Suppressor macrophage treated with lipopolysaccharide for 4 hours (primary cell): ENCODE measurements around the gene PIGU.
A peak's percentile ranks its signal among the peaks of the same experiment; 100 is the strongest.

Experiments used
- DNase-seq: peaks from one replicate; pipeline ENCODE4 v3.0.0-alpha.2; 2020

Gene PIGU

DNA sequence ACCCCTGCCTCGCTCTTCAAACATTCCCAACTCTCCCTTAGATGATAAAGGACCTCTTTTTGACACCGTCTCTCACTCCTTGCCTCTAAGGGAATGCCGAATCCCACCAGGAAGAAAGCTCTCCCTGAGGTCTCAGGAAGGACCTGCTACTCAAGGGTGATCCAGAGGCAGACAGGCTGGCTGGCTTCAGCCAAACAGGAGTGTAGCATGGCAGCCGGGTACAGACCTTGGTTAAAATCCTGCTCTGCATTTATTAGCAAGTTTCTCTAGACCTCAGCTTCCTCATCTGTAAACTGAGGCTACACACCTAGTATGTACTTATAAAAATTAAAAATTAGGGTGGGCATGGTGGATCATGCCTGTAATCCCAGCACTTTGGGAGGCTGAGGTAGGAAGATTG lies 101.1 kb downstream of the PIGU start:
- DNase-seq: no peak

DNA sequence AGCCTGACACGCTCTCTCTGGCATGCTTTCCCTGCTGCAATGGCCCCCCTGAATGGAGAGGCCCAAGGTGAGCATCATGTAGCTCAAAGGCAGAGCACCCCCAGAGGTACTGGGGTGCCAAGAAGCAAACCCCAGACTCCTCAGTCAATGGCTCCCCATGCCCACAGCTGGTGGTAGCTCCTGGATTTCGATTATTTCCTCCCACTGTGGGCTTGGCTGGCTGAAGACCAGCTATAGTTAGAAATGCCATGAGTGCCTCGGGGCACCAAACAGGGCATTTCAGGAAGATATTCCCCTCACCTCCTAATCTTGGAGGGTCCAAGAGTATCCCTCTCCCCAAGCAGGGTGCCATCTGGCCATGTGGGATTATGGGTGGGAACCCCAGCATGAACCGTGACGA lies 101.6 kb downstream of the PIGU start:
- no peak for DNase-seq

DNA sequence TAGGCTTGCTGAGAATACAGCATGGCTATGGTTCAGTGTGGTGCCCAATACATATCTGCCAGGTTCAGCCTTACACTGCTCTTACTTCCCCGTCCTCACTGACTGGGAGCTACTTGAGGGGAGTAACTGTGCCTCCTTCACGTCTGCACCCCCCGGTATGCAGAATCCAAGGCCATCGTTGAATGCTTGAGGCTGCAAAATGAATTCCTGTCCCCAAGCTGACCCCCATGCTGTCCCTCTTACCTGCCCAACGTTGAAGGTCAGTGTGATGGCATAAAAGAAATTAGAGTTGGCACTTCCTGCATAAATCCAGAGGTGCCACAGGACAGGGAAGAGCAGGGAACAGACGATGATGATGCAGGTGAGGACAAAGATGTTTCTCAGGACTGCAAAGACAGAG lies 102.0 kb downstream of the PIGU start:
- DNase-seq: no peak

DNA sequence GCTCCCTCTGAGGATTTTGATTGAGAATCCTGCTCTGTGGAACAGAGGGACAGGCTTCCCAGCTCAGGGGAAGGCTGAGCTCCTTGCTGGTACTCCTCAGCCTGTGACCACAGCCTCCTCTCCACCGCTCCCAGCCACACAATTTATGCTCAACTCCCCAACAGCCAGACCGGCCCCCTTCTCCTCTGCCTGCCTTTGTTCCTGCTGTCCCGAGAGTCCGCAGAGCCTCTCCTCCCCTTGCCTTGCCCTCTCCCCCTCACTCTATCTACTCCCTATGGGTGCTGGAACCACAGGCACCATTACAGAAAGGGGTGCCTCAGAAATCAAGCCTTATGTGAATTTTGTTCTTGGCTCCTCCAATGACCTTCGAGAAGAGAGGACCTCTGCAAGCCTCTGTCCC lies 102.5 kb downstream of the PIGU start:
- no peak for DNase-seq

DNA sequence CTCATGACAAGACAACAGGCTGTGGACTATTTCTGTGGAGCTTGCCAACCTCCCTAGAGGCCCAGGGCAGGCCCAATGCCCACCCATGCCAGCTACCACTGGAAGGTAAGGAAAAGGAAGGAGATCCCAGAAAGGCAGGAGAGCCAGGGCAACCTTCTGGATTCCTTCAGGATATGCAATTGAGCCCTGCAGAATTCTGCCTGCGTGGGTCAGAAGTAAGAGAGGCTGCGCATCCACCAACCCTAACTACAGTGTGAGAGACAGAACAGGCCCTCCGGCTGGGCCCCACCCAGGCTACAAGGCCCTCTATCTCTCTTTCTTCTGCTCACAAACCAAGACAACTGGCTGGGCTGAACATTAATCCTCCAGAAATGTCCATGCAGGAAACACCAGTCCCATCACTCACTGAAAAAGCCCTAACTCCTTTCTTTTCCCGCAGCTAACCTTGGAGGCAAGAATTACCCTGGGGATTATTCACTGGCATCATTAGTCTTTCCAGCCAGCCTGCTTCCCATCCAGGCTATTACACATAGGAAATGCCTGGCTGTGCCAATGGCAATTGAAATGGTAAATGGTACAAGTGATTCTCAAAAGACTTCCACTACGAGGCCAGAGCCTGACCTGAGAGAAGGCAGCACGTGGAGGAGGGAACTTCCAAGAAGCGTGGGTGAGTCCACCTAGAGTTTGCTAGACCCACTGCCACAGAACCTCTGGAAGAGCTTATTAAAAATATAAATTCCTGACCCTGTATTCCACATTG lies 103.2 kb downstream of the PIGU start:
- DNase-seq: no peak

DNA sequence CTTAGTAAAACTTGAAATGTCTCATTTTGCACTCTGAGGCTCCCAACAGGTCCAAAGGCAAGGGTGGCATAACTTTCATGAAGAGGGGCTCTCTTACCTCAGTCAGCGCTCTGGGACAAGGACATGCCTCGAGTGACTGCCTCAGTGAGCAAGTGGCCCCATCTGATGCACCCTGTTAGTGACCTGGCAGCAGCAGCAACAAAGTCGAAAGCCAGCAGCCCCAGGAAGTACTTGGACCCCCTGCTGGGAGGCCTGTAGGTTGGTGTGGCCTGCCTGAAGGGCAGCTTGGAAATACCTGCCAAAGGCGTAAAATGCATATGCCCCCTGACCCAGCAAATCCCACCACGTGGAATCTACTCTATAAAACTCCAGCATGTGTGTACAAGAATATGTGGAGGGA lies 105.1 kb downstream of the PIGU start:
- DNase-seq: no peak

DNA sequence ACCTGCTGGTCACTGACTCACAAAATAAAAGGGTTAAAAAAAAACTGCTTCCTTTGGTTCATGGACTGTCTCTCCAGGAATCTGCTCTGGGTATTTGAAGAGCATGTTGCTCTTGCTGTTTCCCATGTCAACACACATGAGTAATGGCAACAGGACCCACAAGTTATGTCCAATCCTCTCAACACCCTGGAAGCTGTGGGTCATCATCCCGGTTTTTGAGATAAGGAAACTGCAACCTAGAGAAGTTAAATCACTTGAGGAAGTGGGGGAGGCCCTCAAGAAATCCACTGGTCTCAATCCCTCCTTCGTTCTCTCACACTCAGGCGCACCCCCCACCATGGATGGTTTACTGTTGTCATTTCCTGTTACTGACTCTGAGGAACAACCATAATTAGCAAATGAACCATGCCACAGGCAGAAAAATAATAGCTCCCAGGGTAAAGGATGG lies 106.0 kb downstream of the PIGU start:
- DNase-seq: peak; percentile 92

DNA sequence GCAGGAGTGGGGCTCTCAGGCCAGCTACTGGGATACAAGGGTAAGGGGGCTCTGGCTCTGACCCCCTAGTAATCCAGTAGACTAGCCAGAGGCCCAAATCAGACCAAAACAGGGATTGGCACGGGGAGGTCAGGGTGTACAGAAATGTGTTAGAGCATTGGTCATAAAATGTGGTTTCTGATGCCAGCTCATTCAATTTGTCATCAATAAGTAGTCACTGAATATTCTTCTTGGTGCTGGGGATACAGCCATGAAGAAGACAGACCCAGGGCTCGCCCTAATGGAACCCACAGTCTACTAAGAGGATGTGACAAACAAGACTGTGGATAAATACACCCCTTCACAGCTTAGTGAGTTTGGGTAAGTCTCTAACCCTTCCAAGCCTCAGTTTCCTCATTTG lies 107.3 kb downstream of the PIGU start:
- no peak for DNase-seq

DNA sequence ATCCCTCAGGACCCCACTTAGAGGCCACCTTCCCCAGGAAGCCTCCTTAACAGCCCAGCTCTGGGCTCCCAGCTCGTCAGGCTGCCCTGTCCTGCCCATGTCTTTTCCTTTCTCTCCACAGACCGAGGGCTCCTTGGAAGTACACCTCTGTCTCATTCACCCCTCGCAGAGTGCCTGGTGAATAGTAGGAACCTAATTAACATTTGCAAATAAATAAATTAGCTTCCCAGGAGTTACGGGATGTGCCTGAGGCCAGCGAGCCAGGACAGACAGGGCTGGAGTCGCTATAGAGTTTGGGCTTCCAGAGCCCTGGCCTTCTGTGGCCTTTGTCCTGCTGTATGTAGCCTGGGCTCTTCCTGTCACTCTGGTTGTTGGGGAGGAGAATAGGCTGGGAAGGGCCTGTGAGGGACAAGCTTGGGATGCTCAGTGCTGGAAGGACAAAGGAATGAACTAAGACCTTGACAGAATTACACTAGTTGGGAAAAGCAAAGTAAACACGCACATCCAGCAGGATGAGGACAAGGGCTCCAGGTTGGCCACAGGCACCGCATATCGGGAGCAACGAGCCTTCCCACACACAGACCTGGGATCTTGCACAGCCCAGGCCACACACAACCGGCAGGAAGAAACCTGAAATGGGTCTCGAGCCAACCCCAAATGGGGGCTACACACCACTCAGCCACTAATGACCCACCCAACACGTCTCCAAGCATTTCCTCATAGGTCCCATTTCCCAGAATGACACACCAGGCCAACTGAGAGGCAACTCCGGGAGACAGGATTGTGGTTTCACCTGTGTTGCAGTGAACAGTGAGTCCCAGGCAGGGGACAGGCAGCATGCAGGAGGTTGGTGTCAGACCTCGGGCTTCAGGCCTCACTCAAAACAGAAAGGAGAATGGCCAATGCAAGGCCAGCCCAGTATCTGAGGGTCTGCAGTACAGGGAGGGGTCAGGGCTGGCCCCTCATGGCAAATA lies 108.7 kb downstream of the PIGU start:
- no peak for DNase-seq

DNA sequence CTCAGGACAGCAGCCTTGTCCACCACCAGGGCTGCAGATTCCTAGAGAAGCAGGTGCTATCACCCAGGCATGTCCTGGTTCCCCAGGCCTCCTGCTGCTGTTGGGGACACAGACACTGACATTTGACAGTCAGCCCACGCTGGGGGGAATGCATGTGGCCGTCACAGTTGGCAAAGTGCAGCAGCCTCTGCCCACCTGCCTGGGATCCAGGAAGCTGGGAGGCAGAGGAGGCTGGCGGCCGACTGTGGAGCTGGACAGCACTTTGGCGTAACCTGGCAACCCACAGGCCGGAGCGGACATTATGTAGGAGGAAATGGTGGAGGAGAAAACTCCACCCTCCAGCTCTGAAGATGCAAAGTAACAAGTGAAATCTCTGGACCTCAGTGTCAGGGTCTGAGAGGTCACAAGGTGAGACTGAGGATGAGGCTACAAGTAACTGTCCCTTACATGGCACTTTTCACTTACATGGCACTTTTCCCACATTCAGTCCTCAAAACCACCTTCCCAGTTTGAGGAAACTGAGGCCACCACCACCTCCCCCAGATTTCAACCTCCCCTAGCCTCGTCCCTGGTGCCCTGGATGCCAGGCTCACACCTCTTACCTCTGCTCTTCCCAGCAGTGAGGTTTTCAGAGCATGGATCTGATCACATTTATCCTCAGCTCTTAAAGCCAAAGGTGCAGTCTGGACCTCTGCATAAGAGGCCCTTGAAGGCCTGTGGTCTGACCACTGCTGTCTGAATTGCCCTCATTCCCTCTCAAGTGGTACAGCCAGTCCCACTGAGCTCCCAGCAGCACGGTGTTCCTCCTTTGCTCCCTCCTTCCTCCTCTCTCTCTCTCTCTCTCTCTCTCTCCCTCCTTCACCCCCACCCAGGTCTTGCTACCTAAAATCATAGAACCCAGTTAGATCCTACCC lies 109.7 kb downstream of the PIGU start:
- no peak for DNase-seq

DNA sequence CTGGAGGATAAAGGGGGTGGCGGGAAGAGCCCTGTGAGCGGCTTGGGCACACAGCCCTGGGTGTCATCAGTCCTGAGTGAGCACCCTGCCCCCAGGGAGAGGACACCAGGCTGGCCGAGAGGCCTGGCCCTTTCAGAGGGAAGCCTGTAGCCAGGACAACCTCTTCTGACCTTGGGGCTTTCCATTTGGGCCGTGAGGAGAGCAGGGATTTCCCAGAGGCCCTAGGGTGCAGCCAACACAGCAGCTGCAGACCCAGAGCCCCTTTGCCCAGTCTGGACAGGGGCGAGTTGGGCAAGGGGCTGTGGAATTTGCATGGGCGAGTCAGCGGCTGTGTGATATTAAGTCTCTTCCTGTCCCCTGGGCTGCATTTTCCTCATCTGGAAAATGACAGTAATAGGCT lies 112.1 kb downstream of the PIGU start:
- DNase-seq: peak; percentile 76

DNA sequence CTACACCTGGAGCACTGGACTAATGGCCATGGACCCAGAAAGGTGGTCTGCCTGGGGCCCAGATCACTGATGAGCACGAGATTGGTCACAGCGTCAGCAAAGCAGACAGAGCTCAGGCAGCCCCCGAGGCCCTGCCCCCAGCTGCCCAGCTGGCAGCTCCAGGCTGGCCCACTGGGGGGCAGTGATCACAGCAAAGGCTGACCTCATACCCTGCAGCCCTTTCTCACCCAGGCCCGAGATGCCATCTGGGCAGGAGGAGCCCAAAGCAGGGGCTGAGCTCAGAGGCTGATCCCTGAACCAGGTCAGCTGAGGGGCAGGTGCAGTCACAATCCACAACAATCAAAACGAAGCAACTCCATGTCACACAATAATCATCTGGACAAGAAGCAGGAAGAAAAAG lies 114.3 kb downstream of the PIGU start:
- DNase-seq: peak; percentile 52

DNA sequence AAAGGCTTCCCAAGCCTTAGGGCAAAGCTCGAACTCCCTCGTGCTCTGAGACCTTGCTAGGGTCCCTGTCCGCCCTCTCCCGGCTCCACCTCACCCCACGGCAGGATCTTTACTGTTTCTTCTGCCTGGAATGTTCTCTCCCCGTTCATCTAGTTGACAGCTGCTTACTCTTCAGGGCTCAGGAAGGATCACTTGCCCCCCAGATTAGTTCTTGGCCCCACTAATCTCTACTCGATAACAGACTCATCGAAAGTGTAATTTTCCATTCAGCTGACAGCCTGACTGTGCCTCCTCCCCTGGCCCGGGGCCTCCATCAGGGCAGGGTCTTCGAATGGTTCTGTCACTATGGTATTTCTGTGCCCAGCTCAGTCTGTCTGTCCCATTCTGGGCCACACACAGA lies 115.2 kb downstream of the PIGU start:
- DNase-seq: no peak

DNA sequence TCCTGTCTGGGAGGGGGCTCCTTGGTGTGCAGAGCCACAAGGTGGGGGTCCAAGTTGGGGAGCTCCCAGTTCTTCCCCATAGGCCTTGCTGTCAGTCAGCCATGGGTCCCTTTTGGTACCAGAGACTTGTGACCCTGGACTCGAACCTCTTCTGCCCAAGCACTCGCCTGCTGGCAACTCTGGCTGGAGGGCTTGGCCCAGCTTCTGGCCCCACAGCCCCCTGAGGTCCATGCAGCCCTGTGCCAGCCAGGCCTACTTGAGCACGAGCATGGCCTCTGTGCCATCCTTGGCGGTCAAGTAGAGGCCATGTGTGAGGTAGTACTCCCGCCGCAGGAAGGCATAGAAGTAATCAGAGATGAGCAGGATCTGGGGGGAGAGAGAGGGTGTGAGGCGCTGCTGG lies 116.3 kb downstream of the PIGU start:
- no peak for DNase-seq

DNA sequence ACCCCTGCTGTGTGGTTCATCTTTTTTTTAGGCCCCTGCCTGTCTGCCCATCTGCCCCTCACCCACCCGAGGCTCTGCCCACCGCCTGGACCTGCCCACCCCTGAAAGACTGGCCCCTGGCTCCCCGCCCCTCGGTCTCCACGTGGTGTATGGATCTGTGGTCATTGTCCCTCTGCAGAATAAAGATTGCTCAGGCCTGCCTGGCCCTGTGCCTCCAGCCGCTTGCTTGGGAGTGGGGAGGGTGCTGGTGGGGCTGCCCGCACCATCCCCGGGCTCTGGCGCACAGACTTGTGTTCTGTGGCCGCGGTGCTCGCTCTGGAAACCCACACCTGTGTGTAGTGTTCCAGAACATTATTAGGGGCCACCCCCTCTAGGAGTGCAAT lies 116.8 kb downstream of the PIGU start:
- DNase-seq: no peak

DNA sequence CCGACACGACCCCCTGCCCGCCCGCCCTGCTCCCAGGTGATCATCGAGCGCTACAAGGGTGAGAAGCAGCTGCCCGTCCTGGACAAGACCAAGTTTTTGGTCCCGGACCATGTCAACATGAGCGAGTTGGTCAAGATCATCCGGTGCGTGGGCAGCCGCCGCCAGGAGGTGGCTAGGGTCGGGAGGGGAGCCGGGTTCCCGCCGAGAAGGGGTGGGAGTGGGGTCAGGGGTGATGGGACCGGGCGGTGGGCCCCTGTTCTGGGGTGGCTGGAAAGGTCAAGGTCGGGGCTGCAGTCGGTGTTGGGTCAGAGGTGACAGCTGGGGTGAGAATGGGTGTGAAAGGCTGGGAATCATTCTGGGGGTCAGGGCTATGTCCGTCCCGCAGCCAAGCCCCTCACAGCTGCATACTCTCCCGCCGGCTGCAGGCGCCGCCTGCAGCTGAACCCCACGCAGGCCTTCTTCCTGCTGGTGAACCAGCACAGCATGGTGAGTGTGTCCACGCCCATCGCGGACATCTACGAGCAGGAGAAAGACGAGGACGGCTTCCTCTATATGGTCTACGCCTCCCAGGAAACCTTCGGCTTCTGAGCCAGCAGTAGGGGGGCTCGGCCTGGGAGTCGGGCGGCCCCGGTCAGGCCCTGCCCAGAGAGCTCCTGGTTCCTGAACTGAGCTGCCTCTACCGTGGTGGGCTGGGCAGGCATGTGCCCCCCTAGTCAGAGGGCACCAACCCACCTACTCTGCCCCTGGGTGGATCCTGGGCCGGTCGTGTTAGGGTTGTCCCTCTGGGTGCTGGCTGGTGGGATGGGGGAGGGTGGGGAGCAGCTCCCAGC lies 117.4 kb downstream of the PIGU start:
- DNase-seq: no peak

DNA sequence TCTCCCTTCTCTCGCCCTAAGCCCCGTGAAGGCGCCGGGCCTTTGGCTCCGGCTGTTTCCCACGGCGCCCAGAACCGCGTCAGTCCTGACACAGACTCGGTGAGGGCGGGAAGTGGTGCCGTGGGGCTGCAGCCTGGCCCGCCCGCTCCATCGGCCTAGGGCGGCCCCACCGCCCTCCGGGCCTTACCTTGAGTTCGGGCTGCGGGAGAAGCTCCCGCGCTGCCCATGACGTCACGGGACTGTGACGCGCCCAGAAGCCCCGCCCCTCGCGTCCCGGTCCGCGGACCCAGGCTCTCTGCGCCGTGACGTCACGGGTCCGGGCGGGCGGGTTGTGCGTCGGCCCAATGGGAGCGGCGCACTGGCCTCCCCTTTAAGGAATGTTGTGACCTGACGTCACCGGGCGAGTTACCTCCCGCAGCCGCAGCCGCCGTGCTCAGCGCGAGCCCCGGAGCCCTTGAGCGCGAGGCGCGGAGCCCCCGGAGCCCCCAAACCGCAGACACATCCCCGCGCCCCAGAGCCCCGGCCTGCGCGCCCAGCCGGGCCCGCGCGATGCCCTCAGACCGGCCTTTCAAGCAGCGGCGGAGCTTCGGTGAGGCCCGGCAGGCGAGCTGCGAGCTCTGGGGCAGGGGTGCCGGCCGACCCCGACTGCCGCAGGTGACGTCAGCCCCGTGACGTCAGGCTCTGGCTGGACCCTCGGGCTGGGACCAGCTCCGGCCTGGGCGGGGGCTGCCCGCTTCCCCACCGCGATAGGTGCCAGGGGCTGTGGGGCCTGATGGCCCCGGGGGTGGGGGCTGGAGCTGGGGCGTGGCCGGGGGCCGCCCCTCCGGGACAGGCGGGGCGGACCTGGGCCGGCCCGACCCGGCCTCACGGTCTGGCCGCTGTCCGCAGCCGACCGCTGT lies 118.3 kb downstream of the PIGU start, which contains the start of gene MAP1LC3A:
Gene MAP1LC3A (plus strand): TSS at position 399 of the 899 bp plus-strand sequence. CDS start 151 bp downstream, at position 550.
- peak; percentile 96 for DNase-seq

DNA sequence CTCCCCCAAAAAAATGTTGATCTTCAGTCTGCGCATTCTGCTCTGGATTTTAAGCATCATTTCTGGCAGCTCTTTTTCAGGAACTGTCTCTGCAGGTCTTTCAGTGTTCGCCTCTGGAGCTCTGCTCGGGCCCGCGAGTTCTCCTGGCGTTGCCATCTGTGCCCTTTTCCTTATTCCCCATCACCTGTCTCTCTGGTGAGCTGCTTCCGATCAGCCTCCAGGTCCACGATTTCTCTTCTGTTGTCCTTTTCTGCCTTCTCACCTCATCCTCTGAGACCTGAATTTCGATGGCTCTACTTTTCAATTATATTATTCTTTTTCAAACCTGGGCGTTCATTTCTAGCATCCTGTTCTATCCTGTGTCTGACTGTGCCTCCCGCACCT lies 119.0 kb downstream of the PIGU start:
- DNase-seq: no peak

DNA sequence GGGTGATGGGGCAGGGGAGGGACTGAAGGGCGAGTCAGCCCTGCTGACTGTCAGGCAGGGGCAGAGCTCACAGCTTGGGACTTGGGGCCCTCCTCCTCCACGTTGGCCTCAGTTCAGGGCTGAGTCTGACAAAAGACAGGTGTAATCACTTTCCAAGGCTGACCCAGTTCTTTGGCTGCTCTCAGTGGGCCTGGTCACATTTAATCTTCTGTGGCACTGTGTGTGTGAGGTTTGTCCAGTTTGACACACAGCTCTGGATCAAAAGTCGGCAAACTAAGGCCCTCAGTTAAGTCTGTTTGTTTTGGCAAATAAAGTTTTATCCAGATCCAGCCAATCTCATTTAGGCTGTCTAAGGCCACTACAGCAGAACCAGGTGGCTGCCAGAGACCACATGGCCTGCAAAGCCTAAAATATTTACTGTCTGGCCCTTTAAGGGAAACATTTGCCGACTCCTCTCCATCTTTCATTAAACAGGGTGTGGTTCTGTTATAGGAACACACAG lies 123.5 kb downstream of the PIGU start:
- no peak for DNase-seq

DNA sequence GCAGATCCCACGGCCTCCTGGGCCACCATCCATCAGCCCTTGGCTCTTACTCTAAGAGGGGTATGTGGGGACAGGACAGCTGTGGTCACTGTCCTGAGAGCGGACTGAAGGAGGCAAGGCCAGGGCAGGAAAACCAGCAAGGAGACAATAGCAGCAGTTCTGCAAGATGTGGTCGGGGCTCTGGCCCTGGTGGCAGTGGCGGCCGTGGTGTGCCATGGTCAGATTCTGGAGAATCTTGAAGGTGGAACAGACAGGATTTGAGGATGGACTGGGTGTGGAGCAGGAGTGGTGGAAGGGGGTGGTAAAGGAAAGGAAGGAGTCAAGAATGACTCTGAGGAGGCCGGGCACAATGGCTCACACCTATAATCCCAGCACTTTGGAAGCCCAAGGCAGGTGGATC lies 124.3 kb downstream of the PIGU start:
- no peak for DNase-seq

DNA sequence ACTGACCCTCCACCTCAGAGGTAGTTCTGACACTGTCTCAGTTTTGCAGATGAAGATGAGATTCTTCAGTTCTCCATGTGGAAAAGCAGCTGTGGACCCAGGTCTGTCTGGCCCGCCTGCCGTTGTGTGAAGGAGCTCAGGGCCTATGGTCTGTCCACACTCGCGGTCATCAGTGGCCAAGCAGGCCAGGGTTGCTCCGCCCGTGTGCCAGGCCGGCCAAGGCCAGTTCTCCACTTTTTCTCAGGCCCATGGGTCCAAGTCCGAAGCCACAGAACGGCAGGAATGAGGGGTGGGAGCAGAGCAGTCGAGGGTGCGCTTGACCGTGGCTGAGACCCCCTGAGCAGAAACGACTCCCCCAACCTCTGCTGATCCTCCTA lies 127.0 kb downstream of the PIGU start:
- no peak for DNase-seq
